Activated CD4-positive, alpha-beta T cell treated with anti-CD3 and anti-CD28 coated beads, Interleukin-2, Interleukin-6, amounts not matched to agents 100 ng/mL and 50 ng/mL, durations not matched to agents 16 hours and 8 hours (primary cell): ENCODE measurements around the gene TBX15.
A peak's percentile ranks its signal among the peaks of the same experiment; 100 is the strongest.

ENCODE experiments used
- DNase-seq: peaks from one replicate; pipeline ENCODE4 v3.0.0-alpha.2; 2020

The TBX15 gene

DNA sequence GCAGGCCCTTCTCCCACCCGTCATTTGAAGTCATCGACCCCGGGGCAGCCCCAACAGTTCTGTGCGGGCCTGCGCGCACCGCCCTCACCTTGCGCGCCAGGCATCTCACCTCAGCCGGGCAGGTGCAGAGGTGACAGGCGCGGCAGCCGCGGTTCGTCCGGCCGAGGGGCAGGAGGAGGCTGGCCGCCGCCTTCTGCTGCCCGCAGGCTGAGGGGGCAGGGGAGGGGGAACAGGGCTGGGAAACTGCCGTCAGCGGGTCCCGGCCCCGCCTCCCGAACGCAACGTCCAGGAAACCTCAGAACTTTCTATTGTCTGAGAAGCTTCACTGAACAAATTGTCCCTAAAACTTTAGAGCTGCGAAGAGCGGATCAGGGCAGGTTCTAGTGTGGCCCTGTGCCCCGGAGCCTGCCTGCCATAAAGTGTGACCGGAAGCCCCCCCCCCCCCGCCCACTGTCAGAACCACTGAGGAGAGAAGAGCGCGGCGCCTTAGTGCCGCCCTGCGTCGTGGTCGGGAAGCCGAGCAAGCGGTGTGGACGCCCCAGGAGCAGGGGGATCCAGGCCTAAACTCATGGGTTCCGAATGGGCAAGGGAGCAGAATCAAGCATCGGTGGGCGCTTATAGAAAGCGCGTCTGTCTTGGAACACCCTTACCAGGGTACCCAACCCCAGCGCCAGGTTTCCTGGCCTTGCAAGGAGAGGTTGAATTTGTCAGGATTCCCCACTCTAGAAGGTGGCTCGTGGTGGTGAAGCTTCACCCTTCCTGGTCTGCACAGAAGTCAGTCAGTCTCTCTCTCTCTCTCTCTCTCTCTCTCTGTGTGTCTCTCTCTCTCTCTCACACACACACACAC is 13.3 kb upstream of the TBX15 start:
- DNase-seq, result no peak

DNA sequence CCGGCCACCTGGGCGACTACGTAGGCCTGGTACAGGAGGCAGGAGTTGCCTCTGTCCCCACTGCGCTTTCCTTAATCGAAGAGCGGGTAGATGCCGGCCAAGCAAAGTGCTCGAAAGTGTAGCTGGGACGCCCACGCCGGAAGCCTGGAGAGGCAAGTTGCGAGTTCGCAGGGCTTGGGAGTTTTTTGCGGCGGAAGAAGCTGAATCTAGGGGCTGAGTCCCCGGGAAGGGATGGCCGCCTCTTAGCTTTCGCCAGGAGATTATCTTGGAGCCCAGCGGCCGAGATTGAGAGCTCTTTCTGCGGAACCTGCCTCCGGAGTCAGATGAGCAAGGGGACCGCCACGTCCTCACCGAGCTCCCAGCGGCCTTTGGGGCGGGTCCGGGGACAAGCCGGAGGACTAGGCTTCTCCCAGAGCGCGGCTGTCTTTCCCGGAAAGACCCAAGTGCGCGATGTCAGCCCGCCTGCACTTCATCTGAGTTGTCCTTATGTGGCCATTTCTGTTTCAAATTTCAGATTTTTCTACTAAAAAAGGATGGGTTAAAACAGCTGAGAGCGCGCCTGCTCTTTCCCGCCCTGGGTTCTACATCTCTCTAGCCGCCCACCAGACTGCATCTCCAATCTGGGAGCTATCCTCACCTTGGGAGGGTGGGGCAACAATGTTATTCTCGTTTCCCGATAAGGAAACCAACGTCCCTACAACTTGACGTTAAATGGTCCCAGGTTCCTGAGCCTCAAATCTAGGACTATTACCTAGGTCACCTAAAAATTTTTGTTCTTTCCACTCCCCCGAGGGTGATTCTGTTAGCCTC is 12.4 kb upstream of the TBX15 start:
- DNase-seq, result no peak

DNA sequence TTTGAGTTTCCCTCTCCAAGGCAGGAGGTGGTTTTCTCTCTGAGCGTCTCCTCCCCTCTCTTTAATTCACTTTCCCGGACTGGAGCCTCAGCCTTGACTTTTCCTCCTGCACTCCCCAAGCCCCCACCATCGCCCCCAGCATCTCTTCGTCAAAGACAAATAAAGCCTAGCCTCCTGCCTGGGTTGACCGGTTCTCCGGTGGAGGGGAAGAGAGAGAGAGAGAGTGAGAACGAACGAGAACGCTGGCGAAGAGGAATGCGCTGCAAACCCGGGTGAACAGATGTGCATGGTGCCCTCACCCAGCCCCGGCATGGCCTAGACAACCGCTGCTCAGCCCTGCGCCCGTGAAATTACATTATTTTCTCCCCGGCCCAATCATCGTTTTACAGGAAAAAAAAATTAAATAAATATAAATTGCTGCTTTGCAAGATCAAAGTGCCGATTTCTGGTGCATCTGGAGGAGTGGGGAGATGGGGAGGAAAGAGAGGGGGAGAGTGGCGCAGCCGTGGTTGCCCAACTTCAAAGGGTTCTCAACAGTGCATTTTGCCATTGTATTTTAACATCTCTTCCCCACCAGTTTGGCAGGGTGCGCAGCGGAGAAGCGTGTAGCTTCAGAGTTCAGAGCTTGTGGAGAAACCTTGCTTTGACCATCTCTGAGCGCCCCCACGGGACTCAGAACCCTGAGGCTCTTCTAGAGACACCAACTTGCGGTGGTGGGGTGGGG is 11.4 kb upstream of the TBX15 start:
- no peak for DNase-seq

DNA sequence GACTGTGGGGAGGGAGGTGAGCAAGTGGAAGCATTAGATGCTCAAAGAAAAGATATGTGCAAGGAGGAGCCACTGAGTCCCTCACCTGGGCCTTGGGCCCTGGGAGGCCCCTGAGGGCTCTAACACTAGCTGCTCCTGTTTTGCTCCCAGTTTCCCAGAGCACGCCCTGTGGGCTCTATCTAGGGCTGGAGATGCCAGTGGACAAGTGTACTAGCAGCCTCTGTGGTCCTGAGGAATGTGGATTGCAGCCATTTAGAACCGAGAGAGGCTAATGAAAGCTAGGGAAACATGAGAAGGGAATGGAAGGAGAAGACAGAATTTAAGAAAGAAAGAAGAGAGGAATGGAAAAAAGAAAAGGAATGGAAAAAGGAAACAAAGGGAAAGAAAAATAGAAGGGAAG is 10.0 kb upstream of the TBX15 start:
- DNase-seq, result no peak

DNA sequence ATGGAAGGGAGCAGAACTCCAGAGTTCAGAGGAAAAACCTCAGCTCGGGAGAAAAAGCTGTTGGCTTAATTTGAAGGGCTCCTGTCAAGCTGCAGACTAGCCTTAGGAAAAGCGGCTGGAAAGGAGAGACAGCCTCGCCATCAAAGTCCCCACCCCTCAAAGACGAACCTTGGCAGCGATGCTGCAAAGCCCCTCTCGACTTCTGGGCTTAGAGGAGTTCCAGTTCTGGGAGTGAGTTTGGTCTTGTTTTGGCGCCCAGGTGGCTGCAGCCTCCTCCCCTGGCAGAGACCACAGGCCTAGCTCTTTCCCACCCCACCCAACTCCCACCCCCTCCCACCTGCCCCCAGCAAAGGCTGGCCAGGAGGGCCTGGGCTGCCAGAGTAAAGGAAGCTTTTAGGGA is 9.1 kb upstream of the TBX15 start:
- DNase-seq, result no peak

DNA sequence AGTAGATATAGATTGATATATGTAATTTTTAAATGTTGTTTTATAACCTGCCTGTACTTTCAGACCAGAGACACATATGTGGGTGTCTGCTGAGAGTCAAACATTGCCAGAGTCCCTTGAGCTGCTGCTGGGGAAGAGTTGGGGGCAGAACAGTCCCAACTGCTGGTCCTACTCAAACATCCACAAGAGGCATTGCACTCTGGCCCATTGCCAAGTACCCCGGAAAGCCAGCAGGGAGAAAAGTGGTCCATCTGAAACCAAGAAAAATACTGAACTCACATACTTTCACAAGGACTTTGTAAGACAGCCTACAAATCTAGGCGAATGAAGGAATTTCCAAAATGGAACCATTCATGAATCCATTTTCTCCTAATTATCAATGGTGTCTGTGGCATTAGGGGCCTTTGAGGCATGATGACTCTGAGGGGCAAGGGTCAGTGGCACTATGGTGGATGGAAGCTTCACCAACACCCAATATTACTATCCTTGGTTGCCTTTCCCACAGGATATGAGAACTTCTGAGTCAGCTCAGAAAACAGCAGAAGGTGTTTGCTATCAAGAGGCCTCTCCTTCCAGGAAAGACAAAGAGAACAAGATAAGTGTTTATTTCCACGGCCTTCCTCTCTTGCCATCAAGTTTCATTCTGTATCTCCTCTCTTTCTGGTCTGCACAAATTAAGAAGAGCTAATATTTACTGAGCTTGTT is 7.3 kb upstream of the TBX15 start:
- peak; percentile 18 for DNase-seq

DNA sequence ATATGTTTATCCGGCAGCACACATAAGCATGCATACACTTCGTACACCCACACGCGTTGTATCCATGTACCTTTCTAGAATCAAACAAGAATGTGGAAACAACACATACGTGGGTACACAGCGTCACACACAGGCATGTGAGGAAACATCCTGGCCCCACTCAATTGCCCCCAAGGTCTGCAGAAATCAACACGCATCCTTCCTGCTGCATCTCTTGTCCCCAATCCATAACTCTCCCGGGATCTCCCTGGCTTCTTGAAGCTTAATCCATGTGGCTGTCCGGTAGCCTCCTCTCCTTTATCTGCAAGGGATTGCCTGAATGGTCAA is 5.5 kb upstream of the TBX15 start:
- DNase-seq, result no peak

DNA sequence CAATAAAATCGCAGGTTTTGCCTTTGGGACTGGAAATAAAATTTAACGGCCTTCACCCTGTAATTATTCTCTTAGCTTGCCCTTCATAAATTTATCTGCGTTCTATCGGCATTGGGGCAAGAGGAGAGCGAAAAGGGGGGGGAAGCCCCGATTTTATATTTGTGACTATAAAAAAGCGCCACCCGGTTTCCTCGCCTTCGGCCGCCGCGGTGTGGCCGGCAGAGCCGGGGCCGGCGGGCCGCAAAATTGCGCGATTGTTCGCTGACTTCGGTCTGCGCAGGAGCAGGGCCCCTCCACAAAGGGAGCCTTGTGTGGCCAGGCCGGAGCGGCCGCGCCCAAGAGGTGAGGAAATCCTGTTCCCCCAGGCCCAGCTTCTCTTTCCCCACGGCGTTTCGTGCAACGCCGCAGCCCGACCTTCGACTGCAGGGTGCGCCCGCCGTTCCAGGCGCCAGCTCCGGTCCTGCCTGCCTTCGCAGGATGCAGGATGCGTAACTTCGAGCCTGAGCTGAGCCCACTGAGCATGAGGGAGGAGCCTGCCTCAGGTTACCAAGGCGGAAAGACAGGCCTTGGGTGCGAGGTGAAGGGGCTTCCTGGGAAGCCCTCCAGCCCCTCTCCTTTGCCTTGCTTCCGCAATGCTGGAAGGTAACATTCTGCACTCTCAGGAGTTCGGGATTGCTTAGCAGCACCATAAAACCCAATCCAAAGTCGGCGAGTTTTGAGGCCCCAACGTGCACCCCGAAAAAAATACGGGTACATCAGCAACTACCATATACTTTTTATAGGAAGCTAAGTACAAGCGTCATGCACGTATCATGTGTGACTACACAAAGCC is 4.9 kb upstream of the TBX15 start:
- no peak for DNase-seq

DNA sequence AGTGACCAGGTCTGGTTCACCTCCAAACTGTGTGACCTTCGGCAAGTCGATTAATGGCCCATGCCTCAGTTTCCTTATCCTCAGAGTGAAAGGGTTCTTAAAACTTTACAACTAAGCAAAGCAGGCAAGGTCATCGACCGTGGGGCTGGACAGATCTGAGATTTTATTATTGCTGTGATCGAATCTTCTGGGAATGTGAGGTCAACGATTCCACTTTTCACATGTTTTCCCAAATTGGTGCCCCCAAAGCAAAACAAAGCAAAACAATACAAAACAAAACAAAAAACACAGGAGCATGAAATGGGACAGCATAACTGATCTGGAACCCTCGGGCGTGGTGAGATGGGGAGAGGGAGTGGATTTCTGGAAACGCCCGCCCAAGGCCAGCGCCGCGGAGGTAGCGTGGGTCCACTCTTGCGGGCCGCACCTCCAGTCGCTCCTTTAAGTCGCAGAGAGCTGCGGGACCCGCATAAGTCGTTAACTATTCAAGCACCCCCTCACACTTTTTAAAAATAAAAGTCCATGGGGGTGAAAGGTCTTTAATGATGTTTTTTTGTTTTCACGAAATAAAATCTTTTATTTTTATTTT is 4.2 kb upstream of the TBX15 start:
- no peak for DNase-seq

DNA sequence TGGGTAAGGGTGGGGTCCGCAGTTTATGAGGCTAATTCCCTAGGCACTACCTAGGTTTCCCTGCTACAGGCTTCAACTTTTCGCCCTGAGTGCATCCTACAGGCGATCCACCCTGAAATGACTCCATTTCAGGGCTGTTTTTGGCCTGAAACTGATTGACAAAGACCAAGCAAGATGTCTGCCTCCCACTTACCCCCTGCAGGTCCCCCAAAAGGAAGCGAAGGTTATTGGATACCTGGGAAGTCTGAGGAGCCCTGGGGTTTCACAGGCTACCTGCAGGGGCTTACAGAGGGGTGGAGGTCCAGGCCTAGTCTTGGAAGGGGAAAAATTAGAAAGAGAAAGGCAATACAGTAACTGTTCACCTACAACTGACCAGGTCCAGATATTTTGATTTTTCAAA is 3.3 kb upstream of the TBX15 start:
- no peak for DNase-seq

DNA sequence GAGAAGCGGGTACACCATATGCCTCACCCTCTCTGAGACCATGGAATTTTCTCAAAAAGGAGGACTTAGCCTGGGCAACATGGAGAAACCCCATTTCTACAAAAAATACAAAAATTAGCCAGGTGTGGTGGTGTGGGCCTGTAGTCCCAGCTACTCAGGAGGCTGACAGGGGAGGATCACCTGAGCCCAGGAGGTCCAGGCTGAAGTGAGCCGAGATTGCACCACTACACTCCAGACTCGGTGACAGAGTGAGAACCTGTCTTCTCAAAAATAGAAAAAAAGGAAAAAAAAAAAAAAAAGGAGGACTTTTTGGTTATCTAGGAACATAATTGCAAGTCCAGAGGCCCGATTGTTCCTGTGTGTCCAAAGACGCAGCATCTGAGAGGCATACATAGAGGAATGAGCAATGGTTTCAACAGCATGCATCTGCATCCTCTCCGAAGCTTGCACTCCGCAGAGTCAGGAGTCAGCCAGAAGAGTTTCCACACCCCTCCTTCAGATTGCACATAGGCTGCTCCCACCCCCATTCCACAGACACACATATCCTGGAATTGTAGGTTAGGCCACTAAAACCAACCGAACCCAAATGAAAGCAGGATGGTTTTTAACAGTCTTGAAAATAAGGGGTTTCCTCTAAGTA is 2.5 kb upstream of the TBX15 start:
- no peak for DNase-seq

DNA sequence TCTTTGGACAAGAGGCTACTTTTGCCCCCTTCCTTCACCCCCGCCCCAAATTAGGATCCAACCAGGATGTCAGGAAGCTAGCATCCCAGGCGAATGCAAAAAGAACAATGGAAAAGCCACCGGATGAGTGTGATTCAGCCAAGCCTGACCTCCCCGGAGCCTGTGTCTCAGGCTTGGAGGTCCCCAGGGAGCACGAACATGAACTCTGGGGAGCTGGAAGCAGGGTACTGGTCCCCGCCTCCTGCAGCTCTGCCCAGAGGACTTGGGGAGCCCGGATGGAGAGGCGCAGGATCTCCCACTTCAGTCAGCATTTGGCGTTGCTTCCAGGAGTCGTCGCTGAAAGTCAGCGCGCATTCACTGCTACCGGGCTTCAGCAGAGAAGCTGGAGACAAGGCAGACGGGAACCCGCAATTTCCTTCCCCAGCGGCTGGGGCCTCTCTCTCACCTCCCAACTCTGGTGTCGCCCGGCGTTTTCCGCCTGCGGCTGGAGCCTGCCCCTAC is 1.8 kb upstream of the TBX15 start:
- peak; percentile 18 for DNase-seq

DNA sequence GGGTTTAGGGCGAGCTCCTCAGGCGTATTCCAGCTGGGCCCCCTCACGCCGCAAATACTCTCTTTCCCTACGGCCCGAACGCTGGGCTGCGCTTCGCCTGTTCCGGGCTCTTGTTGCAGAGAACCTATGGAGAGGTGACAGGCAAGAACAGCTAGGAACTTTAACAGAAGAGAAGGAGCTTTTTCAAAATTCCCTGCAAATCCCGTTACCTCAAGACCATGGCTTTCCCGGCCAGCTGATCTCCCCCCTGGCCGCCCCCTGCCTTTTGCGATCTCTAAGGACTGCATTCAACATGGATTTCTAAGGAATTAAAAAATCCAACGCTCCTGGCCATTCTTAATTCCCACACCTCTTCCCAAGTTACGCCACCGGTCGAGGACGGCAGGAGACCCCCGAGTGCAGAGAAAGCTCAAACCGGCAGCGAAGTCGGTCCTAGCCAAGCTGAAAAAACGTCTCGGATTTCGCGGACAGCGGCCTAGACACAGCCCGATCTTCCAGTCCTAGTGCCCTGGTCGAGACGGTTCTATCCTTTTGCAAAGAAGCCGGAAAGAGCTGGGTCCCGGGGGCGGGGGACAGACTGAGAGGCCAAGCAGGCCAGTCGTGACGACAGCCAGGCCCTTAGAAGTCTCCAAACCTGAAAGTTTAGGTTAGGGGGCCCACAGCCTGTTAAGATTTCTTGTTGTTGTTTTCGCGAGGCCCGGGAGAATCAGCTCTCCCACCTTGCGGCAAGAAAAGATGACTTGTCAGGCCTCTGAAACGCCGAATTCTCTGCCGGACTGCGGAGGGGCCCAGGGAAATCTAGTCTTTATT is 1.1 kb upstream of the TBX15 start:
- no peak for DNase-seq

DNA sequence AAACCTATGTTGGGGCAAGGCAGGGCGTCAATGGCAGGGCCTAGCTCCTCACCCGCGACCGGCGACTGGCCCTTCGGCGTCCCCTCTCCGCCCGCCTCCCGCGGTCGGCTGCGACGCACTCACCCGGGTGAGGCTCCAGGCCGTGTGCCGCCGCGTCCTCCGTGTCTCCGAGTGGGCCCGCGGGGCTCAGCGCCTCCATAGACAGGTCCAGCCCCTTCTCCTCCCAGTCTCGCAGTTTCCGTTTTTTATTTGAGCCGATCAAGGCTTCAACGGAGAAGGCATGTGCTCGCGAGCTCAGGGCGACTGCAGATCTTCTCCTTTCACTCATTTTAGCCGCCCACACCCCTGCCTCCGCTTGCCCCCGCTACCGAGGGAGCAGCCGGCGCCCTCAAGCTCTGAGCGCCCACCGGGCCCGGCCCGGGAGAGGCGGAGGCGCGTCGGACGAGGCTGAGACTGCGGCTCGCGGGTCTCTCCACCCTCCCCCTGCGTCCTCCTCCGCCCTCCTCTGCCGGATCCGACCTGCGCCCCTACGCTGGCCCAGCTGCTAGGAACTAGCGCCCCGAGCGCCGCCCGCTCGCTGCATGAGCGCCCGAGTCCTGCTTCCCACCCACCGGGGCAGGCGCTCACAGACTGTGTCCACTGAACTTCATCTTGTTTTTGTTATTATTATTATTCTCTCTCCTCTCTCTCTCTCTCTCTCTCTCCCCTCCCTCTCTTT is 516 bp downstream of the TBX15 start:
- no peak for DNase-seq

DNA sequence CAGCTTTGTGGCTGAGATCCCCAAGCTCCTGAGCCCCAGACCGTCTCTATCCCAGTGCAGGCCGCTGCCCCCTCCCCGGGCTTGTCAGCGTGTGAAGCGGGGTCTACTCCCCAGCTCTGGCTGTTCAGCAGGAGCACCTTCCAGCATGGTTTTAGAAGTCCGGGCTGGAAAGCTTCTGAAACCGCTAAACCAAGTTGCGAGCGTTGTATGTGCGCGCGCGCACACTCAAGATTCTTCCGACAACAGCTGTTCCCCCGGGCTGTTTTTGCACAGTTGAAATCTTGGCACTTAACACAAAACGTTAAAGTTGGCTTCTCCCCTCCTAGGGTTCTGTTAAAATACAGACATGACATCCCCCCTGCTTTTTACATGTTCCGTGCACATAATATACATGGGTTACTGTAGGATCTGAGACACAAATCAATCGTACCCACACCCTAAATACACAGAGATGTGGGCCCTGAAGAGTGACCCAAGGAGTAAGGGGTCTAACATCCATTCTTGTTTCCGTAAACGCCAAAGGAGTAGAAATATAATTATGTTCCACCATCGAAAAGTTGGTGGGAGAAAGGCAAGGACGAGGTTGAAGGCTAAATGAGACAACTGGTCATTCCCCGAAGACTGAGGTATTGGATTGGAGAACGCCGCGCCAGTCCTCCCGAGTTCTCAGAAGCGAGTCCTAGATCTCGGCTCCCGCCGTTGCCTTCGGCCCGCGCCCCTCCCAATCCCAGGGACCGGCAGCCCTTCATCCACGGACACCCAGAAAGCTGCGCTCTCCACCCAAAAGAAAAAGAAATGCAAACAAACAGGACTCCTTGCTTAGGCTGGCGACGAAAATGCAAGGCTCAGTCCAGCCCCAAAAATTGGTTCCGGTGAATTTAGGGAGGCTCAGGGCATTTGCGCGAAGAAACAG is 1.3 kb downstream of the TBX15 start:
- DNase-seq, result no peak

DNA sequence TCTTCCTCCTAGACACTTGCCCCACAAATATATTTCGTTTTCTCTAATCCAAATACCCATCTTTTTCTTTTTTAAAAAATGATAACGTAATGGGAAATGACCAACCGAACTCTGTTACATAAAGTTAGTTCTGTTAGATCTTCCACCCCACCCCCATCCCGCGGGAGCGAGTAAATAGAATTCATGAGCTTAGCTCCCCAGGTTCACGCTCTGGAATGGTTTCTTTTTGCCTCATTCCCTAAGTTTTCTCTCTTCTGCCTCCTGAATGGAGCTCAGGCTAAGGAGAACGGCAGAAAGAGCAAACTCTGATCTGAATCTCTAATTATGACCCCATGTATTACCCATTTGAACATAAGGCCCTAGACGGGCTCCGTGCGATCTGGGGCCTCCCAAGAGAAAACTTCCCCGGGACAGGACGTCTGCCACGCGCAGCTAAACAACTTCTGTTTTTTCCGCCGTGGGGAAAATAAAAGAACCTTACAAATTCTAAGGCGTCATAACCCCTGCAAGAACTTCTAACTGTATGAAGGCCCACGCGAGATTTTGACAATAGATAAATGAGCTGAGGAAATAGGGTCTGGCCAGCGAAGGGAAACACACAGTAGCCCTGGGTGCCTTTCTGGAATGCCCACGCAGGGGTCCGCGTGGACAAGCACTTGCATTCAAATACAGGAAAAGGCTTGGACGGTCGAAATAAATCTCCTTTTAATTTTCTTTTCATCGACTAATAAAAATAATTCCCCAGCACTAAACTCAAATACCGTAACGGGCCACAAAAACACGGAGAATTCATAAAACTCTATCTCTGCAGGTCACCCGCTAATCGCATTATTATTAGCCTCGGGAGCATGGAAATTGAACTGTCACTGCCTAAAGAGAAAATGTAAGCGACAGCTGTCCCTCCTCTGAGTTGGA is 2.2 kb downstream of the TBX15 start:
- DNase-seq, result no peak
